Heart left ventricle (tissue), 13 donors: ENCODE data around the gene MAP4K4.

Experiments
- CTCF ChIP-seq, 12 donors: fragments of 200-600 bp; sonication (generic) in 4 of 12; IDR thresholded peaks; one replicate each; pipeline versions ENCODE4 v1.5.0 to v1.8.0; 2018 to 2022; ENCODE audit warnings: antibody characterized with exemption in 12 of 12, mild to moderate bottlenecking in 5 of 12
- POLR2A ChIP-seq, 2 donors: fragments of 450-650 bp; IDR thresholded peaks; one replicate each; pipeline ENCODE4 v1.6.1; 2017; ENCODE audit warnings: antibody characterized with exemption in 2 of 2, mild to moderate bottlenecking in 2 of 2, moderate library complexity in 2 of 2
- donor health status: ischemic (EF 13 %, LVEDD 7.1; RV severe dilation, severe dysfunction).
- donor health status: DM: no; HTN: yes; CAD: no.
- donor health status: DM: no; HTN: no; CAD: no.
- donor health status: ischemic (EF 25% LVEDD 6.9; RV normal size, moderate dysfunction).
- donor health status: ischemic (EF 25% LVEDD 5.7; RV mildly dilated, moderate dysfunction).
- donor health status: ischemic (EF 35%, LVEDD 5.7; RV mildly dilated, moderate dysfunction).
- donor health status: nonischemic (EF 11% LVEDD 7.7; RV severe dilation, severe dysfunction).
- donor health status: DM: yes; HTN: yes; CAD: no.
- donor health status: PGD.
- donor health status: ischemic (EF 29% LVEDD 5.4; RV normal size, mild dysfunction).
- donor health status: nonischemic (EF 23%, LVEDD 6.1; RV moderate dilation, normal function).

- TF ChIP-seq CTCF (IDR thresholded peaks at IDR 0.05) (no peak), POLR2A (IDR thresholded peaks at IDR 0.05) (no peak)
Observed at GRCh38 chr2:101745711-101746694, 48.5 kb downstream of the MAP4K4 start.
